ENCODE results near the gene DPYSL4. TPM values are rescaled to one million over a fixed set of nuclear protein-coding genes. Genes with fewer than 3 reads are reported as not detected.

The DPYSL4 gene
- total RNA-seq, 5 donors from 2014 or later (not counting 1 experiment from before 2014, with no cell fraction given), result 0.66 to 3.9 (median 3.2) TPM

DNA sequence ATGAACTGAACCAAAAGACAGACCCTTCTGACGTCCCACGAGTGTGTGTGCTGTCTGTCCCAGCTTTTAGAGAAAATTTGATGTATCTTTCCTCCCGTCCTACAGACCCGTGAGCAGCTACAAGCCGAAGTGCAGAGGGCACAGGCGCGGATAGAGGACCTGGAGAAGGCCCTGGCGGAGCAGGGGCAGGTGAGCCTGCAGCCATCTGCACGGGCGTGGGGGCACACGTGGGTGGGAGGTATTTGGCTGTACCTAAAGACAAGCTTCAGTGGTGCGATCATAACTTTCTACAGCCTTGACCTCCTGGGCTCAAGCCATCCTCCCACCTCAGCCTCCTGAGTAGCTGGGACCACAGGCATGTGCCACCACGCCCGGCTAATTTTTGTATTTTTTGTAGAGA is 41.7 kb upstream of the DPYSL4 start:
- ATAC-seq (replicated peaks in 1 of 4) (no peak), DNase-seq (no peak)
- no peaks in the 10 kb centered on the region for H3K36me3 ChIP-seq (ENCODE audit: control insufficient read depth in 2 of 2, extremely low read depth in 1 of 2, insufficient read depth in 1 of 2, low read length in 1 of 2)
- ChIA-PET CTCF (interaction anchor here in 1 of 2 donors (0.6 kb wide), 1 partner anchor 386 kb away, joined by 3 read pairs; no protein-coding TSS in a partner anchor), POLR2A (no interaction called here)
- no peaks in the 10 kb centered on the region for H3K9me3 ChIP-seq
- no peaks in the 10 kb centered on the region for H3K36me3 Mint-ChIP-seq
- no peak overlapping the region for H3K27ac Mint-ChIP-seq
- H3K4me3 Mint-ChIP-seq, result no peak overlapping the region
- H3K4me1 ChIP-seq (ENCODE audit: control insufficient read depth in 1 of 2, extremely low read depth in 1 of 2, insufficient read depth in 2 of 2, low read length in 2 of 2), result peaks cover 0 to 10% of the 10 kb centered on the region in 2 experiments
- no peaks in the 10 kb centered on the region for H3K9me3 Mint-ChIP-seq
- peaks cover 0 to 43% of the 10 kb centered on the region in 2 experiments for H3K27me3 ChIP-seq (replicated peaks in 1 of 2; ENCODE audit: control insufficient read depth in 2 of 2, extremely low read depth in 1 of 2, insufficient read depth in 2 of 2, low read length in 1 of 2)
- peaks cover 0 to 4% of the 10 kb centered on the region in 2 donors for H3K27me3 Mint-ChIP-seq
- no peak overlapping the region for H3K27ac ChIP-seq (ENCODE audit: low read length)
- 86% methylated on average over 10 of the region's 14 CpGs for WGBS (ENCODE audit: insufficient coverage)
- no peak overlapping the region for H3K4me3 ChIP-seq (ENCODE audit: control insufficient read depth in 1 of 2, extremely low read depth in 1 of 2, low read length in 1 of 2)
- no peaks in the 10 kb centered on the region for H3K4me1 Mint-ChIP-seq

- Histone ChIP-seq H3K36me3 (ENCODE audit: control insufficient read depth in 2 of 2, extremely low read depth in 1 of 2, insufficient read depth in 1 of 2, low read length in 1 of 2) (no peaks in the 10 kb centered on the region), H3K9me3 (no peaks in the 10 kb centered on the region), H3K4me1 (ENCODE audit: control insufficient read depth in 1 of 2, extremely low read depth in 1 of 2, insufficient read depth in 2 of 2, low read length in 2 of 2) (peaks cover 0 to 10% of the 10 kb centered on the region in 2 experiments), H3K27ac (ENCODE audit: low read length) (no peak overlapping the region), H3K4me3 (ENCODE audit: control insufficient read depth in 1 of 2, extremely low read depth in 1 of 2, low read length in 1 of 2) (no peak overlapping the region), H3K27me3 (replicated peaks in 1 of 2; ENCODE audit: control insufficient read depth in 2 of 2, extremely low read depth in 1 of 2, insufficient read depth in 2 of 2, low read length in 1 of 2) (peaks cover 0 to 43% of the 10 kb centered on the region in 2 experiments)
- DNase-seq, result no peak
- ChIA-PET CTCF (no interaction called here), POLR2A (no interaction called here)
- ATAC-seq (replicated peaks in 1 of 4), result no peak
- H3K36me3 Mint-ChIP-seq, result no peaks in the 10 kb centered on the region
- H3K27ac Mint-ChIP-seq, result no peak overlapping the region
- no peaks in the 10 kb centered on the region for H3K9me3 Mint-ChIP-seq
- H3K27me3 Mint-ChIP-seq, result peaks cover 0 to 4% of the 10 kb centered on the region in 2 donors
- H3K4me1 Mint-ChIP-seq, result no peaks in the 10 kb centered on the region
- WGBS (ENCODE audit: insufficient coverage), result 87% methylated on average over 10 of the region's 17 CpGs
- H3K4me3 Mint-ChIP-seq, result no peak overlapping the region
Observed at GRCh38 chr10:132145521-132146185, 41.1 kb upstream of the DPYSL4 start.

DNA sequence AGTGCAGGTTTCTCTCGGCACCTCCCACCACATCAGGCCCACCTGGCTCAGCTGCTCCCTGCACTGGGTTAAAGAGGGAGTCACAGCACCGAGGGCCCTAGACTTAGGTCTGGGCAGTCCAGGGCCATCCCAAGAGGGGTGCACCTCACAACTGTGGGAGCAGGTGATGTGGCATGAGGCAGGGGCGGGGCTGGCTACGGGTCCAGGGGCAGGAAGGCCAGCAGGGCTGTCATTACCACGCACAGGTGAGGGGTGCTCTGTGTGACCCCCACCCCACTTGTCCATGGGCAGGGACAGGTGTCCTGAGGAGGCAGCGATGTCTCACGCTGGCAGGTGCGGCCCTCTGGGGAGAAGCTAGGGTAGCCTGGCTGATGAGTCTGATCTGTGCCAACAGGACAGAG is 40.5 kb upstream of the DPYSL4 start:
- ATAC-seq (replicated peaks in 1 of 4), result no peak
- Histone ChIP-seq H3K4me3 (ENCODE audit: control insufficient read depth in 1 of 2, extremely low read depth in 1 of 2, low read length in 1 of 2) (no peak overlapping the region), H3K27me3 (replicated peaks in 1 of 2; ENCODE audit: control insufficient read depth in 2 of 2, extremely low read depth in 1 of 2, insufficient read depth in 2 of 2, low read length in 1 of 2) (peaks cover 0 to 40% of the 10 kb centered on the region in 2 experiments), H3K36me3 (ENCODE audit: control insufficient read depth in 2 of 2, extremely low read depth in 1 of 2, insufficient read depth in 1 of 2, low read length in 1 of 2) (no peaks in the 10 kb centered on the region), H3K27ac (ENCODE audit: low read length) (no peak overlapping the region), H3K4me1 (ENCODE audit: control insufficient read depth in 1 of 2, extremely low read depth in 1 of 2, insufficient read depth in 2 of 2, low read length in 2 of 2) (peaks cover 0 to 10% of the 10 kb centered on the region in 2 experiments), H3K9me3 (no peaks in the 10 kb centered on the region)
- no peak overlapping the region for H3K27ac Mint-ChIP-seq
- DNase-seq, result no peak
- ChIA-PET POLR2A (no interaction called here), CTCF (no interaction called here)
- 77% methylated on average over 7 of the region's 8 CpGs for WGBS (ENCODE audit: insufficient coverage)
- no peak overlapping the region for H3K4me3 Mint-ChIP-seq
- peaks cover 0 to 4% of the 10 kb centered on the region in 2 donors for H3K27me3 Mint-ChIP-seq
- H3K36me3 Mint-ChIP-seq, result no peaks in the 10 kb centered on the region
- H3K9me3 Mint-ChIP-seq, result no peaks in the 10 kb centered on the region
- H3K4me1 Mint-ChIP-seq, result no peaks in the 10 kb centered on the region

DNA sequence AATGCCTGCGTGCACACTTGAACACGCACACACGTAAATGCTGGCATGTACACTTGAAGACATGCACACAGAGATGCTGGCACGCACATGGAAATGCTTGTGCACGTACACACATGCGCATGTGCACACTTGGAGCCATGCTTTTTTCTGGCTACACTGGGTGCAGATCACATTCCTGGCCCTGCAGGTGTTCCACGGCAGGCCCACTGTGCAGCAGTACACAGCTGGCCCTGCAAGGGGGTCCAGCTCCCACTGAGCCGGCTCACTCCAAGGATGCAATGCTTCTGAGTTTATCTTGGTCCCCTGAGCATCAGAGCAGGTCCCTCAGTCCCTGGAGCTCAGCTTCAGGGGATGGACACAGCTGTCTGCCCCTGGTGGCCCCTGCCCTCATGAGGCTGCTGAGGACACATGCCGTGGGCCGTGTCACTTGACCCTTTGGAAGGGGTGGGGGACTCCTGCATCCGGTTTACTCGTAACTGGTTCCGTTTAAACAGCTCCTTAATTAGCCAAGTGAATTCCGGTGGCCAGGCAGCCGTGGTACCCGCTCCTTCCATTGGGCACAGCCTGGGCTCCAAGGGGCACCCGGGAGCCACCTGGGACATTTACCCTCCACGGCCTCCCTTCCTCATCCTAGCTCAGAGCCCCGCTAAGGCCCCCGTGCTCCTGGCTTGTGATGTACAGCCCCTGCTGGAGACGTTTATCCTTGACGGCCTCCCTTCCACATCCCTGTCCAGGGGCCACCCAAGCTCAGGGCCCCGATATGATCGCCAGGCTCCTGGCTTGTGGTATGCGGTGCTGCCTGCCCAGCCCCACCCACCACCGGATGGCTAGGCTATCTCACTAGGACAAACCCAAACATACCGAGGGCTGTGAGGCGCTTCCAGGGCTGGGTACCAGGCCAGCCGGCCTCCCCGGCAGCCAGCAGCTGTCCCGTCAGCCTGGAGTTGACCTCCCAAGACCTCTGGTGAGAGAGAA is 39.5 kb upstream of the DPYSL4 start:
- no peak overlapping the region for H3K27ac Mint-ChIP-seq
- ChIA-PET CTCF (no interaction called here), POLR2A (no interaction called here)
- no peak overlapping the region for H3K27ac ChIP-seq (ENCODE audit: low read length)
- DNase-seq (no peak), ATAC-seq (replicated peaks in 1 of 4) (no peak)
- H3K27me3 Mint-ChIP-seq, result peaks cover 0 to 4% of the 10 kb centered on the region in 2 donors
- H3K9me3 ChIP-seq, result no peaks in the 10 kb centered on the region
- H3K4me3 Mint-ChIP-seq, result no peak overlapping the region
- H3K27me3 ChIP-seq (replicated peaks in 1 of 2; ENCODE audit: control insufficient read depth in 2 of 2, extremely low read depth in 1 of 2, insufficient read depth in 2 of 2, low read length in 1 of 2), result peaks cover 0 to 32% of the 10 kb centered on the region in 2 experiments
- no peaks in the 10 kb centered on the region for H3K4me1 Mint-ChIP-seq
- 79% methylated on average over 31 of the region's 31 CpGs for WGBS (ENCODE audit: insufficient coverage)
- no peaks in the 10 kb centered on the region for H3K9me3 Mint-ChIP-seq
- H3K36me3 ChIP-seq (ENCODE audit: control insufficient read depth in 2 of 2, extremely low read depth in 1 of 2, insufficient read depth in 1 of 2, low read length in 1 of 2), result no peaks in the 10 kb centered on the region
- H3K4me3 ChIP-seq (ENCODE audit: control insufficient read depth in 1 of 2, extremely low read depth in 1 of 2, low read length in 1 of 2), result no peak overlapping the region
- no peaks in the 10 kb centered on the region for H3K36me3 Mint-ChIP-seq
- H3K4me1 ChIP-seq (ENCODE audit: control insufficient read depth in 1 of 2, extremely low read depth in 1 of 2, insufficient read depth in 2 of 2, low read length in 2 of 2), result peaks cover 0 to 7% of the 10 kb centered on the region in 2 experiments

DNA sequence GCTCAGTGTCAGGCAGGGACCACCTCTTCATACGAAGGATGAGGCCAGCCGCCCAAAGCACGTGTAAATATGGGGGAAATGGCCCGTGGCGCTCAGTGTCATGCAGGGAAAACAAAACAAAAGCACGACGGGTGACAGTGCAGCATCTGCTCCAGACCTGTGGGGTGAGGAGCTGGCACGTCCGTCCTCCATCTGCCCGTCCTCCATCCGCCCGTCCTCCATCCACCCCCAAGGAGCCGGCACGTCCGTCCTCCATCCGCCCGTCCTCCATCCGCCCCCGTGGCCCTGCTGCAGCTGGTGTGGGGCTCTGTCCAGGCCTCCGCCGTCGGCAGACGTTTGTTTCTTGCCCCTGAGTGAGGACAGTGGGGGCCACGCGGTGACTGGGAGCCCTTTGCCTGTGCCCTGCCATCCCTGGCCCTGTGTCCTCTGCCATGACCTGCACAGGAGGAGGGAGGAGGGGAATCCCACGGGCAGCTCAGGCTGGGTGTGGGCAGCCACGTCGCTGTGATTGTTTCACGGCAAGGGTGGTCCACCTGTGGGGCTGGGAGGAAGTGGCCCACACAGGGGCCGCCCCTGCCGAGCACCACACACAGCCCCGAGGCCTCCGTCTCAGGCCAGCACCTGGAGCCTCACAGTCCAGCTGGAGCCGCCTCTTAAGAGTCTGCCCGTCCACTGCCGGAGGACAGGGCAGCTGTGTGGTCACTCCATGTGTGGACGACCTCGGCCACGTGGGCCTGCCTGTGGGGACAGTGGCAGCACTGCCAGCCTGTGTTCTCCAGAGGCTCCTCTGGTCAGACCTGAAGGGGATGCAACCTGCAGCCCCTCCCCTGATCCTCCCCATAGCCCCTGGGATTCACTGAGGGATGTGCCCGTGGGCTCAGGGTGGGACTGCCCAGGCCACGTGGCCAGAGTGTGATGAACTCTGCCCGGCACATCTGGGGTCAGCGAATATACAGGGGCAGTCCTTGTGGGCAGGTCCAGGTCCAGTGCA is 38.2 kb upstream of the DPYSL4 start:
- Mint-ChIP-seq H3K27me3 (no peaks in the 10 kb centered on the region), H3K36me3 (no peaks in the 10 kb centered on the region), H3K4me3 (no peak overlapping the region), H3K4me1 (no peaks in the 10 kb centered on the region), H3K27ac (no peak overlapping the region), H3K9me3 (no peaks in the 10 kb centered on the region)
- no peak for DNase-seq
- no peak for ATAC-seq (replicated peaks in 1 of 4)
- Histone ChIP-seq H3K27ac (ENCODE audit: low read length) (no peak overlapping the region), H3K36me3 (ENCODE audit: control insufficient read depth in 2 of 2, extremely low read depth in 1 of 2, insufficient read depth in 1 of 2, low read length in 1 of 2) (no peaks in the 10 kb centered on the region), H3K4me3 (ENCODE audit: control insufficient read depth in 1 of 2, extremely low read depth in 1 of 2, low read length in 1 of 2) (no peak overlapping the region), H3K9me3 (no peaks in the 10 kb centered on the region), H3K27me3 (replicated peaks in 1 of 2; ENCODE audit: control insufficient read depth in 2 of 2, extremely low read depth in 1 of 2, insufficient read depth in 2 of 2, low read length in 1 of 2) (peaks cover 0 to 21% of the 10 kb centered on the region in 2 experiments), H3K4me1 (ENCODE audit: control insufficient read depth in 1 of 2, extremely low read depth in 1 of 2, insufficient read depth in 2 of 2, low read length in 2 of 2) (no peaks in the 10 kb centered on the region)
- 82% methylated on average over 36 of the region's 43 CpGs for WGBS (ENCODE audit: insufficient coverage)
- ChIA-PET CTCF (no interaction called here), POLR2A (no interaction called here)

DNA sequence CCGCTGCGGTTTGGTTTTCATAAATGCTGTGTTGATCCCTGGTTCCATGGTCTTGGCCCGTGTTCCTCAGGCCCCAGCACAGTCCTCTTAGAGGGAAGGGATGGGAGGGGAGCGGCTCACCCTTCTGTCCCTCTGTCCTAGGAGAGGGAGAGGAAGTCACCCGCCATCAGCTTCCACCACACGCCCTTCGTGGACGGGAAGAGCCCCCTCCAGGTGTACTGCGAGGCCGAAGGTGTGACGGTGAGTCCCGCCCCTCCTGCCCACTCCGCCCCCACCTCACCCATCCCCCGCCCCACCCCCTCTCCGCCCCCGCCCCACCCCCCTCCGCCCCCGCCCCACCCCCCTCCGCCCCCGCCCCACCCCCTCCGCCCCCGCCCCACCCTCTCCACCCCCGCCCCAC is 37.5 kb upstream of the DPYSL4 start:
- Mint-ChIP-seq H3K27me3 (no peaks in the 10 kb centered on the region), H3K9me3 (no peaks in the 10 kb centered on the region), H3K36me3 (no peaks in the 10 kb centered on the region), H3K4me3 (no peak overlapping the region), H3K27ac (no peak overlapping the region), H3K4me1 (no peaks in the 10 kb centered on the region)
- H3K27ac ChIP-seq (ENCODE audit: low read length), result no peak overlapping the region
- DNase-seq, result no peak
- no peaks in the 10 kb centered on the region for H3K9me3 ChIP-seq
- ATAC-seq (replicated peaks in 1 of 4), result no peak
- no peaks in the 10 kb centered on the region for H3K4me1 ChIP-seq (ENCODE audit: control insufficient read depth in 1 of 2, extremely low read depth in 1 of 2, insufficient read depth in 2 of 2, low read length in 2 of 2)
- no peaks in the 10 kb centered on the region for H3K36me3 ChIP-seq (ENCODE audit: control insufficient read depth in 2 of 2, extremely low read depth in 1 of 2, insufficient read depth in 1 of 2, low read length in 1 of 2)
- H3K27me3 ChIP-seq (replicated peaks in 1 of 2; ENCODE audit: control insufficient read depth in 2 of 2, extremely low read depth in 1 of 2, insufficient read depth in 2 of 2, low read length in 1 of 2), result peaks cover 0 to 16% of the 10 kb centered on the region in 2 experiments
- CTCF ChIA-PET, result no interaction called here
- 100% methylated on average over 2 of the region's 23 CpGs for WGBS (ENCODE audit: insufficient coverage)
- no peak overlapping the region for H3K4me3 ChIP-seq (ENCODE audit: control insufficient read depth in 1 of 2, extremely low read depth in 1 of 2, low read length in 1 of 2)
- POLR2A ChIA-PET, result no interaction called here
